ENCODE results near the gene SLC27A5. TPM values are rescaled to one million over a fixed set of nuclear protein-coding genes. Genes with fewer than 3 reads are reported as not detected.

The SLC27A5 gene
- total and polyA plus RNA-seq, 9 of the 15 experiments (the other 6 are each of a cell fraction or from before 2014, with no cell fraction given) = 42.2 to 318 (median 64.7) TPM

DNA sequence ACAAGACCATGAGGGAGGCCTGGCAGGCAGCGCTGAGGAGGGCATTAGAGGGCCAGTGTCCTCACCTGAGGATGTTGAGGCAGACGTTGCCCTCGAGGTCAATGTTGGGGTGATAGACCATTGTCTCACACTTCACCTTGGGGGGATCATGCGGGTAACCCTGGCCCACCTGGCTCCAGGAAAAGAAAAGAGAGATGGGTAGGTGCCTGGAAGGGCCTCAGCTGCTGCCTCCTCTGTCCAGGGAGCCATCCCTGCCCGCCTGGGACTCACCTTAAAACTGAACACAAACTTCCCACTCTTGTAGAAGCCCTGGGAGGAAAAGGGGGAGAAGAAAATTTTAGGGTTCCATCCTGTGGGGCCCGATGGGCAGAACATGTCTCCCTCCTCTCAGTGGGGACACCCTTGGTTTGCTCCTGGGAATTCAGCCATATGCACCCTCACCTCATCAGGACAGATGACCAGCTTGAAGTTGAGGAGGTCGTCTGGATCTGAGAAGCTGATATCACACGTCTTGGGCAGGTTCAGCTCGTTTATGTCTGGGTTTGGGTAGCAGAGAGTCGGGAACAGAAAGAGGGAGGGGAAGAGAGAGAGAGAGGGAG, 44.9 kb upstream of the SLC27A5 start:
- Histone ChIP-seq H4K20me1 (replicated peaks; ENCODE audit: control insufficient read depth, insufficient read depth, low read length) (no peaks in the 10 kb centered on the region), H3K4me1 (replicated peaks in 1 of 2; ENCODE audit: control insufficient read depth in 2 of 2, insufficient read depth in 2 of 2, low read length in 2 of 2) (peaks cover 36 to 59% of the 10 kb centered on the region in 2 experiments), H2AFZ (ENCODE audit: low read depth, low read length) (no peak overlapping the region), H3K27ac (ENCODE audit: extremely low read depth, low read depth, low read length) (peak overlapping the region; percentile 94; the same call in 2 of the 3 replicates), H3K4me2 (ENCODE audit: insufficient read depth, low read length) (peak overlapping the region; percentile 83), H3K9me1 (ENCODE audit: control insufficient read depth, insufficient read depth, low read length) (peaks cover 3% of the 10 kb centered on the region), H3K9me3 (replicated peaks; ENCODE audit: control insufficient read depth, insufficient read depth, low read depth, low read length) (no peaks in the 10 kb centered on the region), H3K27me3 (ENCODE audit: control insufficient read depth in 2 of 2, insufficient read depth in 2 of 2, low read length in 2 of 2) (no peaks in the 10 kb centered on the region), H3K9ac (ENCODE audit: insufficient read depth in 1 of 2, low read depth in 2 of 2, low read length in 2 of 2) (peak overlapping the region; percentile 92 to 98), H3K79me2 (ENCODE audit: control insufficient read depth, insufficient read depth, low read length) (peaks cover 60% of the 10 kb centered on the region), H3K36me3 (ENCODE audit: control insufficient read depth, insufficient read depth, low read length) (peaks cover 50% of the 10 kb centered on the region), H3K4me3 (peak overlapping the region; percentile 92)
- ChIA-PET CTCF (ENCODE audit: low intra/inter-chr PET ratio) (no interaction called here), POLR2A (interaction anchor here (0.9 to 1.2 kb wide), 2 partner anchors 9 to 18 kb away, joined by 3 to 4 read pairs; no protein-coding TSS in a partner anchor)
- no TSS peak for BruUV-seq (replicated peaks)
- FAIRE-seq = no peak
- no peak for DNase-seq (ENCODE audit: extremely low read depth in 1 of 4, low spot score in 3 of 4)
- intact Hi-C loops (cut with micrococcal nuclease) = no loop called here
- 52% methylated on average over 8 of the region's 10 CpGs for WGBS (ENCODE audit: insufficient coverage, low coverage, missing lambda C conversion rate)
- ATAC-seq = no peak
- no peak for TF ChIP-seq NR2C1 (IDR thresholded peaks at IDR 0.05)
- no peak for TF ChIP-seq NR2C1 (tag; IDR thresholded peaks at IDR 0.05)
- no peak for TF ChIP-seq HEY1 (CRISPR knock-in tag; IDR thresholded peaks at IDR 0.05; ENCODE audit: borderline replicate concordance)
- TF ChIP-seq EP400 (IDR thresholded peaks at IDR 0.05) = no peak
- TF ChIP-seq DMBX1 (CRISPR knock-in tag; IDR thresholded peaks at IDR 0.05; ENCODE audit: borderline replicate concordance) = no peak
- no peak for TF ChIP-seq ZFX (CRISPR knock-in tag; IDR thresholded peaks at IDR 0.05)
- TF ChIP-seq, protein P1, sequence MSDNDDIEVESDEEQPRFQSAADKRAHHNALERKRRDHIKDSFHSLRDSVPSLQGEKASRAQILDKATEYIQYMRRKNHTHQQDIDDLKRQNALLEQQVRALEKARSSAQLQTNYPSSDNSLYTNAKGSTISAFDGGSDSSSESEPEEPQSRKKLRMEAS (CRISPR knock-in tag; IDR thresholded peaks at IDR 0.05) = no peak
- TF ChIP-seq CREM (IDR thresholded peaks at IDR 0.05; ENCODE audit: low read depth) = no peak
- no peak for TF ChIP-seq ZNF717 (CRISPR knock-in tag; IDR thresholded peaks at IDR 0.05)
- TF ChIP-seq, protein P2, sequence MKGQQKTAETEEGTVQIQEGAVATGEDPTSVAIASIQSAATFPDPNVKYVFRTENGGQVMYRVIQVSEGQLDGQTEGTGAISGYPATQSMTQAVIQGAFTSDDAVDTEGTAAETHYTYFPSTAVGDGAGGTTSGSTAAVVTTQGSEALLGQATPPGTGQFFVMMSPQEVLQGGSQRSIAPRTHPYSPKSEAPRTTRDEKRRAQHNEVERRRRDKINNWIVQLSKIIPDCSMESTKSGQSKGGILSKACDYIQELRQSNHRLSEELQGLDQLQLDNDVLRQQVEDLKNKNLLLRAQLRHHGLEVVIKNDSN (CRISPR knock-in tag; IDR thresholded peaks at IDR 0.05) = no peak
- TF ChIP-seq ZNF121 (CRISPR knock-in tag; conservative IDR thresholded peaks at IDR 0.05) = no peak
- no peak for TF ChIP-seq NFYB (IDR thresholded peaks at IDR 0.05; ENCODE audit: extremely low read depth, insufficient read length)
- TF ChIP-seq, protein P3, sequence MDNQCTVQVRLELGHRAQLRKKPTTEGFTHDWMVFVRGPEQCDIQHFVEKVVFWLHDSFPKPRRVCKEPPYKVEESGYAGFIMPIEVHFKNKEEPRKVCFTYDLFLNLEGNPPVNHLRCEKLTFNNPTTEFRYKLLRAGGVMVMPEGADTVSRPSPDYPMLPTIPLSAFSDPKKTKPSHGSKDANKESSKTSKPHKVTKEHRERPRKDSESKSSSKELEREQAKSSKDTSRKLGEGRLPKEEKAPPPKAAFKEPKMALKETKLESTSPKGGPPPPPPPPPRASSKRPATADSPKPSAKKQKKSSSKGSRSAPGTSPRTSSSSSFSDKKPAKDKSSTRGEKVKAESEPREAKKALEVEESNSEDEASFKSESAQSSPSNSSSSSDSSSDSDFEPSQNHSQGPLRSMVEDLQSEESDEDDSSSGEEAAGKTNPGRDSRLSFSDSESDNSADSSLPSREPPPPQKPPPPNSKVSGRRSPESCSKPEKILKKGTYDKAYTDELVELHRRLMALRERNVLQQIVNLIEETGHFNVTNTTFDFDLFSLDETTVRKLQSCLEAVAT (IDR thresholded peaks at IDR 0.05) = no peak
- no peak for TF ChIP-seq ZNF12 (CRISPR knock-in tag; IDR thresholded peaks at IDR 0.05)
- no peak for TF ChIP-seq PRPF4 (IDR thresholded peaks at IDR 0.05; ENCODE audit: insufficient read depth, low read depth, low read length, poor library complexity, severe bottlenecking)
- no peak for TF ChIP-seq GATAD2B (IDR thresholded peaks at IDR 0.05; ENCODE audit: borderline replicate concordance)
- TF ChIP-seq POLR2A (conservative IDR thresholded peaks at IDR 0.05) = no peak
- in situ Hi-C loops (cut with MboI) = no loop called here

Data from K562 (cell line).